CD14-positive monocyte (primary cell): ENCODE results near the gene CDH5. TPM values are rescaled to one million over a fixed set of nuclear protein-coding genes. Genes with fewer than 3 reads are reported as not detected.

Experiments used
- DNase-seq, 3 donors: peaks; one replicate each; pipeline ENCODE4 v3.0.0-alpha.2; 2011 to 2022
- H2AFZ ChIP-seq: 2 replicates; pipeline ENCODE4 v1.6.0; 2012; ENCODE audit warnings: mild to moderate bottlenecking, low read depth, low read length, inconsistent platforms; ENCODE audit not compliant: insufficient read depth, poor library complexity, severe bottlenecking
- H3K27ac ChIP-seq, 2 donors: 1 replicate in 1 of 2; 2 replicates in 1 of 2; pipeline ENCODE4 v1.5.1; 2012 to 2013; ENCODE audit warnings: low read length in 2 of 2, control low read depth in 1 of 2, inconsistent platforms in 1 of 2, low read depth in 1 of 2, mild to moderate bottlenecking in 1 of 2
- H3K27me3 ChIP-seq, 2 donors: one replicate each; pipeline versions ENCODE4 v1.6.0 to v1.6.1; 2011 to 2013; ENCODE audit warnings: low read length in 2 of 2; ENCODE audit not compliant: control insufficient read depth in 2 of 2, insufficient read depth in 2 of 2
- H3K36me3 ChIP-seq, 2 donors: replicated peaks in 1 of 2; 1 replicate in 1 of 2; 2 replicates in 1 of 2; pipeline versions ENCODE4 v1.5.1 to v1.6.1; 2012 to 2013; ENCODE audit warnings: low read length in 2 of 2, control low read depth in 1 of 2, inconsistent platforms in 1 of 2, mild to moderate bottlenecking in 1 of 2; ENCODE audit not compliant: insufficient read depth in 2 of 2, control insufficient read depth in 1 of 2
- H3K4me1 ChIP-seq, 2 donors: 1 replicate in 1 of 2; 2 replicates in 1 of 2; pipeline versions ENCODE4 v1.5.1 to v1.6.1; 2012 to 2013; ENCODE audit warnings: low read length in 2 of 2, control low read depth in 1 of 2, inconsistent platforms in 1 of 2, mild to moderate bottlenecking in 1 of 2, moderate library complexity in 1 of 2; ENCODE audit not compliant: insufficient read depth in 2 of 2, control insufficient read depth in 1 of 2
- H3K4me2 ChIP-seq: replicated peaks from 2 replicates; pipeline ENCODE3; 2012; ENCODE audit warnings: low read length, moderate library complexity, mild to moderate bottlenecking; ENCODE audit not compliant: poor library complexity, severe bottlenecking; ENCODE audit errors: extremely low read depth
- H3K4me3 ChIP-seq, 3 experiments: fragments of 200-600 bp in 1 of 3; sonication (generic) in 1 of 3; replicated peaks in 1 of 3; 1 replicate in 2 of 3; 2 replicates in 1 of 3; pipeline ENCODE4 v1.5.1; 2011 to 2013; ENCODE audit warnings: low read length in 3 of 3, mild to moderate bottlenecking in 3 of 3, control low read depth in 2 of 3, low read depth in 2 of 3, inconsistent platforms in 1 of 3, moderate library complexity in 1 of 3
- H3K79me2 ChIP-seq: 2 replicates; pipeline ENCODE4 v1.6.0; 2012; ENCODE audit warnings: mild to moderate bottlenecking, control low read depth, inconsistent platforms, low read length, moderate library complexity; ENCODE audit not compliant: insufficient read depth
- H3K9ac ChIP-seq: 2 replicates; pipeline ENCODE4 v1.6.0; 2017; ENCODE audit warnings: low read length, mild to moderate bottlenecking; ENCODE audit not compliant: insufficient read depth, poor library complexity, severe bottlenecking
- H3K9me3 ChIP-seq, 2 donors: replicated peaks in 1 of 2; 1 replicate in 1 of 2; 2 replicates in 1 of 2; pipeline versions ENCODE4 v1.5.1 to v1.6.1; 2012 to 2013; ENCODE audit warnings: low read length in 2 of 2, control low read depth in 1 of 2; ENCODE audit not compliant: control insufficient read depth in 1 of 2, insufficient read depth in 1 of 2
- H4K20me1 ChIP-seq: 2 replicates; pipeline ENCODE4 v1.6.0; 2012; ENCODE audit warnings: mild to moderate bottlenecking, low read length, control low read depth, moderate library complexity; ENCODE audit not compliant: insufficient read depth
- H3K27ac Mint-ChIP-seq, 7 donors: one replicate each; pipeline ENCODE4 v1.8.0; 2020; ENCODE audit warnings: mild to moderate bottlenecking in 7 of 7, mixed read lengths in 7 of 7, moderate library complexity in 6 of 7, inconsistent platforms in 2 of 7
- H3K27me3 Mint-ChIP-seq, 3 donors: one replicate each; pipeline ENCODE4 v1.8.0; 2021 to 2022; ENCODE audit warnings: low read depth in 3 of 3, mild to moderate bottlenecking in 3 of 3, mixed read lengths in 3 of 3, moderate library complexity in 3 of 3, inconsistent platforms in 1 of 3
- H3K36me3 Mint-ChIP-seq, 2 donors: one replicate each; pipeline ENCODE4 v1.8.0; 2020; ENCODE audit warnings: mixed read lengths in 2 of 2, inconsistent platforms in 1 of 2, mild to moderate bottlenecking in 1 of 2
- H3K4me1 Mint-ChIP-seq: one replicate; pipeline ENCODE4 v1.8.0; 2020; ENCODE audit warnings: mild to moderate bottlenecking, mixed read lengths
- H3K4me3 Mint-ChIP-seq, 2 donors: one replicate each; pipeline ENCODE4 v1.8.0; 2020; ENCODE audit warnings: mild to moderate bottlenecking in 2 of 2, mixed read lengths in 2 of 2, moderate library complexity in 1 of 2
- H3K9me3 Mint-ChIP-seq, 7 donors: one replicate each; pipeline ENCODE4 v1.8.0; 2020 to 2022; ENCODE audit warnings: mixed read lengths in 7 of 7, mild to moderate bottlenecking in 6 of 7, moderate library complexity in 6 of 7, inconsistent platforms in 2 of 7
- WGBS: methylation state at CpG from one replicate; pipeline ENCODE4 v1.1.5; 2013; ENCODE audit warnings: missing lambda C conversion rate; ENCODE audit not compliant: insufficient coverage; 5-methylcytosine and 5-hydroxymethylcytosine counted together
- intact Hi-C, 2 donors: fragments of 100-400 bp; cut with micrococcal nuclease; formaldehyde crosslinking; loops; one replicate each; pipeline versions ENCODE4 v1.15.0 to v1.15.1; 2023
- polyA plus RNA-seq, 3 donors: library from polyadenylated mRNA; depleted of rRNA in 1 of 3; unstranded in 2 of 3; stranded (reverse) in 1 of 3; fragments of 300-500 nt in 2 of 3; fragments of >200 nt in 1 of 3; fragmentation: Illumina TruSeq in 2 of 3; gene quantifications; 1 replicate in 2 of 3; 2 replicates in 1 of 3; pipeline ENCODE4 v1.2.3, GENCODE V29; 2012 to 2021
- TF ChIP-seq, protein P1 (sequence below): fragments of 200-600 bp; IDR thresholded peaks from one replicate; pipeline ENCODE4 v1.8.0; 2022; ENCODE audit warnings: antibody characterized with exemption, mild to moderate bottlenecking

Gene CDH5
- polyA plus RNA-seq, 3 donors: 0.12 to 0.22 TPM; not detected in 1

DNA sequence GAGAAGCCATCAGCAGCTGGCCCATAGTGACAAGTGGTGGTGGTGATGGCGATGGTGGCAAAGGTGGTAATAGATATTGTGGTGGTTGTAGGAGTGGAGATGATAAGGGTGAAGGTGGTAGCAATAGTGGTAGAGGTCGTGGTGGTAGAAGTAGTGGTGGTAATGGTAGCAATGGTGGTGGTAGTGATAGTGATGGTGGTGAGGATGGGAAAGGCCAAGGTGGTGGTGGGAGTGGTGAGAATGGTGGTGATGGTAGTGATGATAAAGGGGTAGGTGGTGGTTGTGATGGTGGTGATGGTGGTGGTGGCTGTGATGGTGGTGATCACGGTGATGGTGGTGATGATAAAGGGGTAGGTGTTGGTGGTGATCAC is 13.1 kb downstream of the CDH5 start:
- TF ChIP-seq, protein P1, sequence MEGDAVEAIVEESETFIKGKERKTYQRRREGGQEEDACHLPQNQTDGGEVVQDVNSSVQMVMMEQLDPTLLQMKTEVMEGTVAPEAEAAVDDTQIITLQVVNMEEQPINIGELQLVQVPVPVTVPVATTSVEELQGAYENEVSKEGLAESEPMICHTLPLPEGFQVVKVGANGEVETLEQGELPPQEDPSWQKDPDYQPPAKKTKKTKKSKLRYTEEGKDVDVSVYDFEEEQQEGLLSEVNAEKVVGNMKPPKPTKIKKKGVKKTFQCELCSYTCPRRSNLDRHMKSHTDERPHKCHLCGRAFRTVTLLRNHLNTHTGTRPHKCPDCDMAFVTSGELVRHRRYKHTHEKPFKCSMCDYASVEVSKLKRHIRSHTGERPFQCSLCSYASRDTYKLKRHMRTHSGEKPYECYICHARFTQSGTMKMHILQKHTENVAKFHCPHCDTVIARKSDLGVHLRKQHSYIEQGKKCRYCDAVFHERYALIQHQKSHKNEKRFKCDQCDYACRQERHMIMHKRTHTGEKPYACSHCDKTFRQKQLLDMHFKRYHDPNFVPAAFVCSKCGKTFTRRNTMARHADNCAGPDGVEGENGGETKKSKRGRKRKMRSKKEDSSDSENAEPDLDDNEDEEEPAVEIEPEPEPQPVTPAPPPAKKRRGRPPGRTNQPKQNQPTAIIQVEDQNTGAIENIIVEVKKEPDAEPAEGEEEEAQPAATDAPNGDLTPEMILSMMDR: no peak
- H3K4me2 ChIP-seq: no peak overlapping the region
- Mint-ChIP-seq H3K4me1 (peaks cover 21% of the 10 kb centered on the region), H3K27me3 (peaks cover 0 to 7% (median 3%) of the 10 kb centered on the region in 3 donors), H3K27ac (no peak overlapping the region), H3K36me3 (no peaks in the 10 kb centered on the region), H3K4me3 (no peak overlapping the region), H3K9me3 (peaks cover 0 to 6% (median 1%) of the 10 kb centered on the region in 7 donors)
- no peaks in the 10 kb centered on the region for H3K36me3 ChIP-seq
- no peaks in the 10 kb centered on the region for H4K20me1 ChIP-seq
- no peak overlapping the region for H3K4me3 ChIP-seq
- H3K27ac ChIP-seq: no peak overlapping the region
- H2AFZ ChIP-seq: no peak overlapping the region
- intact Hi-C loops: no loop called here
- no peak for DNase-seq
- H3K79me2 ChIP-seq: no peaks in the 10 kb centered on the region
- no peak overlapping the region for H3K9ac ChIP-seq
- H3K9me3 ChIP-seq: no peaks in the 10 kb centered on the region
- peaks cover 13 to 16% of the 10 kb centered on the region in 2 donors for H3K4me1 ChIP-seq
- no peaks in the 10 kb centered on the region for H3K27me3 ChIP-seq
- WGBS: 95% methylated on average over 2 of the region's 3 CpGs

DNA sequence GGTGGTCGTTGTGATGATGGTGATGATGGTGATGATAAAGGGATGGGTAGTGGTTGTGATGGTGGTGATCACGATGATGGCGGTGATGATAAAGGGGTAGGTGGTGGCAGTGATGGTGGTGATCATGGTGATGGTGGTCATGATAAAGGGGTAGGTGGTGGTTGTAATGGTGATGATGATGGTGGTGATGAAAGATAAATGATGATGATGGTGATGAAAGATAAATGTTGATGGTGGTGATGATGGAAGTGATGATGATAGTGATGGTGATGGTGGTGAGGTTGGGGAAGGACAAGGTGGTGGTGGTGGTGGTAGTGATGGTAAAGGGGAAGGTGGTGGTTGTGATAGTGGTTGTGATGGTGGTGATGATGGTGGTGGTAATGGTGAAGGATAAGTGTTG is 13.9 kb downstream of the CDH5 start:
- H3K4me3 Mint-ChIP-seq: no peak overlapping the region
- TF ChIP-seq, protein P1: no peak
- Histone ChIP-seq H3K27ac (no peak overlapping the region), H3K36me3 (no peaks in the 10 kb centered on the region), H3K9ac (no peak overlapping the region), H3K27me3 (no peaks in the 10 kb centered on the region), H3K9me3 (no peaks in the 10 kb centered on the region), H4K20me1 (no peaks in the 10 kb centered on the region), H2AFZ (no peak overlapping the region), H3K4me2 (no peak overlapping the region), H3K4me3 (no peak overlapping the region), H3K4me1 (peaks cover 13 to 16% of the 10 kb centered on the region in 2 donors), H3K79me2 (no peaks in the 10 kb centered on the region)
- whole genome bisulfite sequencing: 75% methylated on average over 3 of the region's 3 CpGs
- intact Hi-C loops: no loop called here
- peaks cover 0 to 6% (median 1%) of the 10 kb centered on the region in 7 donors for H3K9me3 Mint-ChIP-seq
- no peak for DNase-seq
- H3K36me3 Mint-ChIP-seq: no peaks in the 10 kb centered on the region
- peaks cover 21% of the 10 kb centered on the region for H3K4me1 Mint-ChIP-seq
- no peak overlapping the region for H3K27ac Mint-ChIP-seq
- peaks cover 0 to 7% (median 4%) of the 10 kb centered on the region in 3 donors for H3K27me3 Mint-ChIP-seq
